IPS-11a (cell line): ENCODE data around the gene OR11H12.
"Not testable (repeated sequence)": the region's sequence is repeated elsewhere in the genome, so short reads cannot be mapped to it uniquely, and the experiment has no call there.

Source experiments
- H3K4me3 ChIP-seq: one replicate; pipeline ENCODE4 v1.5.1; 2013; ENCODE audit warnings: low read depth, low read length, control low read depth

The OR11H12 gene, protein sequence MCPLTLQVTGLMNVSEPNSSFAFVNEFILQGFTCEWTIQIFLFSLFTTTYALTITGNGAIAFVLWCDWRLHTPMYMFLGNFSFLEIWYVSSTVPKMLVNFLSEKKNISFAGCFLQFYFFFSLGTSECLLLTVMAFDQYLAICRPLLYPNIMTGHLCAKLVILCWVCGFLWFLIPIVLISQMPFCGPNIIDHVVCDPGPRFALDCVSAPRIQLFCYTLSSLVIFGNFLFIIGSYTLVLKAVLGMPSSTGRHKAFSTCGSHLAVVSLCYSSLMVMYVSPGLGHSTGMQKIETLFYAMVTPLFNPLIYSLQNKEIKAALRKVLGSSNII

DNA sequence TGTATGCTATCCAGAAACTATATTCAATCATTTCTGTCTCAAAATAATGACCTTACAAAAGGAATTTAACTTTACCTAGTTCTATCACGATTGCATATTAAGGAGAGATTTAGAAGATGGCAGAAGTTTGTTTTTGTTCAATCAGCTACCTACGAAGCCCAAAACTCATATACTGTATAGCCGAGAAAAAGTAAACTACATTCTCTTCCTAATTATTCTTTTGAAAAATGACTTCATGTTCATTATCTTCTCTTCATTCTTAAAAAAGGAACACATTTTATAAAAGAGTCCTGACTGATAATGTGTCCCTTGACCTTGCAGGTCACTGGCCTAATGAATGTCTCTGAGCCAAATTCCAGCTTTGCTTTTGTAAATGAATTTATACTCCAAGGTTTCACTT lies at the start of gene OR11H12:
Gene OR11H12 (plus strand): TSS at position 301 of the 400 bp plus-strand sequence. CDS start 0 bp downstream, at position 301.
- not testable (repeated sequence) for H3K4me3 ChIP-seq

DNA sequence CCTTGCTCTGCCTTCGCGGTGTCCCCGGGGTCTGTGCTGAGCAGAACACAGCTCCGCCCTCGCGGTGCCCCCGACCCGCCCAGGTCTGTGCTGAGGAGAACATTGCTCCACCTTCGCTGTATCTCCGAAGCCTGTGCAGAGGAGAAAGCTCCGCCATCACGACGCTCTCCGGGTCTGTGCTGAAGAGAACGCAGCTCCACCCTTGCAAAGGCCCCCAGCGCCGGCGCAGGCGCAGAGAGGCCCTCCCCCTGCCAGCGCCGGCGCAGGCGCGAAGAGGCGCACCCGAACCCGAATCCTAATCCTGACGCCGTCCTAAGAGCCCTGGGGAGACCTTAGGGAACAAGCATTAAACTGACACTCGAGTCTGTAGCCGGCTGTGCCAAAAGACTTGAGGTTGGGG lies 18.0 kb upstream of the OR11H12 start:
- H3K4me3 ChIP-seq: not testable (repeated sequence)

DNA sequence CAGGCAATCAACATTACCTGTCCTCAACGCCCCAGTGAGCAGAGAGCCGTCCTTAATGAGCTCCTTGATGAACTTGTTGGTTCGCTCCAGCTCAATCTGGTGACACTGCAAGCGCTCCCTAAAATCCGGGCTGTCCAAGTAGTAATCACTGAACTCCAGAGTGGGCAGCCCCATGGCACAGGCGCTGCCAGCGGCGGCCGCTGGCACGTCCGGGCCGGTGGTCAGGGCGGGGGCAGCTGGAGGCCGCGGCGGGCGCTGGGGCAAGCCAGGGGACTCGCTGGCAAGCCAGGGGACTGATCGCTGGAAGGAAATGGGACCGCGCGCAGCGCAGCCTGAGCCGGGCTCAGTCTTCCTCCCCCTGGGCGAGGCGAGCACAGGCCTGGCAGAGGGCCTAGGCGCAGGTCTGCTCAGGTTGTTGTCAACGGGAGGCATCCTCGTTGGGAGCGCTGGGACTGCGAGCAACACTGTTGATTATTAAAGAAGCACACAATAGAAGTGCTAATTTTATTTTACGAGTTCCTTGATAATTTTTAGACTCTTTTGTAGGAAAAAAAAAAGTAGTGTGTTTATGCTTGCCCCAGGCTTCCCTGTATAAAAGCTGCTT lies 25.8 kb downstream of the OR11H12 start:
- not testable (repeated sequence) for H3K4me3 ChIP-seq

DNA sequence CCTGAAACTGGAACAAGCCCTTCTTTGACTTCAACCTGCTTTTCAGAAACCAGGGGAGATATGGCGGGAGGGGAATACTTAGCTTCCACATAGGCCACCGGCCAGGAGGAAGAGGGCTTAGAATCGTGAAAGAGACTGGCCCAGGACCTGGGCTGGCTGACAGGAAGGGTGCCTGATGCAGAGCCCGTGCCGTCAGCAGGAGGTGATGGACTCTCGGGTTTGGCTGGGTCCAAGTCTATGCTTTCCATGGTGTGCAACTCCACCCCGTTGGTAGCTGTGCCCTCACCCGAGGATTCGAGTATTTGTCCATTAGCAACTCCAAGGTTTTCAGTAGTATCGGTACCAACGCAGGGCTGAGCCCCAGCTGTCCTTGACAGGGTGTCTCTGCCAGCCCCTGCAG lies 35.1 kb downstream of the OR11H12 start:
- not testable (repeated sequence) for H3K4me3 ChIP-seq

DNA sequence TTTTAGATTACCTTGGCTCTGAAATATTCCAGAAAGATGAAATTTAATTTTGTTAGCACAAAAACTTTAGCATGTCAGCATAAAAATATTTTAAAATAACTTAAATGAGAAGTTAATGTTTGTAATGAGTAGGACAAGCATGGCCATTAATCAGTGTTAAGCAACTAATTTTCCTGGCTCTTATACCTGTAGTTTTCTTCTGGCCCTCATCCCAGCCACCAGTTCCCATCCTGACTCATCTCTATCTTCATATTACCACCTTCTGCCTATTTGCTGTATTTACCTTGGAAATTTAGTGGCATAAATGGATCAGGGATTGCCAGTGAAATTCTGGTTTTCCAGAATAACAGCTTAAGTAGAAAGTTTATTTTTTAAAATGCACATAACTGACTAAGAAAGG lies 37.1 kb downstream of the OR11H12 start:
- H3K4me3 ChIP-seq: not testable (repeated sequence)

DNA sequence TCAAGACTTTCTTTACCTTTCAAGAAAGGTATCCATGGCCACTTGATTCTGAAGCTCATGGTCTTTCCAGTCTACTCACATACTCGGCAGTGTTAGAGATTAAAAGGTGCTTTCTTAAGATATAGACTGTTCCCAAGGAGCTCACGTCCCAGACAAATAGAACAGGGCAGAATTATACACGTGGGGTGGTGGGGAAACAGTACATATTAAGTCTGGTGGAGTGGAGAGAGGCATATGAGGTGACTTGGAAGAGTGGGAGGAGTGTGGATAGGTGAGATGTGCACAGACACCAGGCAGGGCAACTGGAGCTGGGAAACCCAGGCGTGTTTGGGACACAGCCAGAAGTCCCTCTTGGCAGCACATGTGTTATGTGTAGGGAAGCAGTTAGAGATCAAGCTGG lies 37.9 kb downstream of the OR11H12 start:
- not testable (repeated sequence) for H3K4me3 ChIP-seq

DNA sequence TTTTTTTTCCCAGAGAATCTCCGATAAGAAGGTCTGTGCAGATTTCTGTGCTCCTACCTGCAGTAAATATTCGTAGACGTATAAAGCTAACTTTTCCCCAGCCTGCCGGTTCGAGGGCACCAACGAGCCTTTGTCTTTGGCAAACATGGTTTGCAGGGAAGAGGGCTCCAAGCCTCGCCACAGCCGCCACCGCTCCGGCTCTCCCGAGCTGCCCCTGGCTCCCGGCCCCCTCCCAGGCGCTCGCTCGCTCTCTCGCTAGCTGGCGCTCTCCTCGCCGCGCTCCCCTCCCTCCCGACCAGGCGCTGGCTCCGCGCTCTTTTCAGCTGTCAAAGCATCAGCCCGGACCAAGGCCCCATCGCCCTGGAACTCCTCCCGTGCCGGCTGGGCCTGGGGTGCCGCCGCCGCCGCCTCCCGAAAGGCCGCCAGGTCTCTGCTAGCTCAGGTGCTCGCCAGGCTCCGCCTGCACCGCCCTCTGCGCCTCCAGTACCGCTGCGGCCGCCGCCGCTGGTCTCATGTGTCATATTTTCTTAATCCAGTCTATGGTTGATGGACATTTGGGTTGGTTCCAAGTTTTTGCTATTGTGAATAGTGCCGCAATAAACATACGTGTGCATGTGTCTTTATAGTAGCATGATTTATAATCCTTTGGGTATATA lies 45.3 kb downstream of the OR11H12 start:
- H3K4me3 ChIP-seq: not testable (repeated sequence)
